B cell (primary cell): ENCODE results near the gene ATP9B.

Experiments used
- EZH2 ChIP-seq: IDR thresholded peaks from 2 replicates; pipeline ENCODE4 v1.6.1; 2012; ENCODE audit warnings: borderline replicate concordance, low read depth, mild to moderate bottlenecking, moderate library complexity, low read length; ENCODE audit not compliant: insufficient read depth, poor library complexity, severe bottlenecking
- TF ChIP-seq, protein P1 (sequence below): fragments of 200-600 bp; IDR thresholded peaks from one replicate; pipeline ENCODE4 v1.8.0; 2022; ENCODE audit warnings: antibody characterized with exemption, mild to moderate bottlenecking

DNA sequence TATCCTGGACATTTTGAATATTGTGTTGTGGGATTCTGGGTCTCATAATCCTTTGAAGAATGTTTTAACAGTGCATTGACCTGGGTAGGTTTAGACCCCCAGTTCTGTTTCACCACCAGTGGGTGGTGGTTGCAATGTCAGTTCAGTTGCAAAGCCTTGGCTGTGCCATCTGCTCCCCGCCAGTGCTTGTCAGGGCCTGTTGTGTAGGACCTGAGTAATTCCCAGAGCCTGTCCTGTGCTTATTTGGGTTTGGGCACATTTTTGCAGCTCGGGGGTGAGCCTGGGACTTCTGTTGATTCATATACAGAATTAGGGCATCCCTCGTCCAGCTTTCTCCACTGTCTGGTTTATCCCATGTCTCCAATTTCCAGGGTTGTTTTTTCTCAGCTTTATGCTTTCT is 24.8 kb downstream of the ATP9B start:
- TF ChIP-seq, protein P1, sequence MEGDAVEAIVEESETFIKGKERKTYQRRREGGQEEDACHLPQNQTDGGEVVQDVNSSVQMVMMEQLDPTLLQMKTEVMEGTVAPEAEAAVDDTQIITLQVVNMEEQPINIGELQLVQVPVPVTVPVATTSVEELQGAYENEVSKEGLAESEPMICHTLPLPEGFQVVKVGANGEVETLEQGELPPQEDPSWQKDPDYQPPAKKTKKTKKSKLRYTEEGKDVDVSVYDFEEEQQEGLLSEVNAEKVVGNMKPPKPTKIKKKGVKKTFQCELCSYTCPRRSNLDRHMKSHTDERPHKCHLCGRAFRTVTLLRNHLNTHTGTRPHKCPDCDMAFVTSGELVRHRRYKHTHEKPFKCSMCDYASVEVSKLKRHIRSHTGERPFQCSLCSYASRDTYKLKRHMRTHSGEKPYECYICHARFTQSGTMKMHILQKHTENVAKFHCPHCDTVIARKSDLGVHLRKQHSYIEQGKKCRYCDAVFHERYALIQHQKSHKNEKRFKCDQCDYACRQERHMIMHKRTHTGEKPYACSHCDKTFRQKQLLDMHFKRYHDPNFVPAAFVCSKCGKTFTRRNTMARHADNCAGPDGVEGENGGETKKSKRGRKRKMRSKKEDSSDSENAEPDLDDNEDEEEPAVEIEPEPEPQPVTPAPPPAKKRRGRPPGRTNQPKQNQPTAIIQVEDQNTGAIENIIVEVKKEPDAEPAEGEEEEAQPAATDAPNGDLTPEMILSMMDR = no peak
- TF ChIP-seq EZH2 = no peak
